Gastrocnemius medialis (tissue), 4 donors: Measurements from ENCODE around the gene USP6NL.

Experiments
- POLR2A ChIP-seq, 2 donors: fragments of 450-650 bp; IDR thresholded peaks; one replicate each; pipeline ENCODE4 v1.6.1; 2017; ENCODE audit warnings: antibody characterized with exemption in 2 of 2, mild to moderate bottlenecking in 2 of 2, moderate library complexity in 2 of 2
- TF ChIP-seq, protein P1 (sequence below), 5 experiments: fragments of 450-650 bp in 3 of 5; fragments of 200-600 bp in 2 of 5; sonication (generic) in 2 of 5; IDR thresholded peaks in 4 of 5; conservative IDR thresholded peaks in 1 of 5; 1 replicate in 4 of 5; 2 replicates in 1 of 5; pipeline ENCODE4 v1.5.1; 2016 to 2019; ENCODE audit warnings: antibody characterized with exemption in 5 of 5, mild to moderate bottlenecking in 3 of 5, moderate library complexity in 3 of 5

DNA sequence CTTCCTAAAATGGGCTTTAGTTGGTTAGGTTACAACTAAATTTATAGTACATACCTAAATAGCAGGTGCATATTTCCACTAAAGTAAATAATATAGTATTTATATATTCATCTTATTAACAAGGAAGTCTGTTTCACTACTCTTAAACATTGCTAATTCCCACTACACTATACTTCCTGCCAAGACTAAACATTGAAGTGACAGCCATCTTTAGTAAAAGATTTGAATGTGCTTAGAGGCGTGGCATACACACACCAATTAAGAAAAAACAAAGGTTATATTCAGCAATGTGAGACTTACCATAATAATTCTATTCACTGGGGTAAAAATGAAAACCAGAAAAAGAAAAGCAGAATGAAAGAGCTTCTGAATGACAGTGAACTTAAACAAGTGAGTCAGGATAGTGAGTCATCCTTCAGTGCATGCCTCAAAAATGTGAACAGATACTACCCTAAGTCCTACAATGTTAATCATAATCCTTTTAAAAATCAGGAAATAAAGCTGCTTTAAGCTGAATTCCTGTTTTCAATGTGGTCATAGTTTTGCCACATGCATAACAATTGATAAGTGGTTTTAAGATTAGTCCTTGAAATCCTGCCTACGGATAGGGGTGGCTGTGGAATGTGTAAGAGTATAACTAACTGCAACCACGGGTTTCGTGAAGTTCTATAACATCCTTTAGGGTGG, 59.4 kb downstream of the USP6NL start:
- TF ChIP-seq POLR2A (IDR thresholded peaks at IDR 0.05), result no peak
- TF ChIP-seq, protein P1, sequence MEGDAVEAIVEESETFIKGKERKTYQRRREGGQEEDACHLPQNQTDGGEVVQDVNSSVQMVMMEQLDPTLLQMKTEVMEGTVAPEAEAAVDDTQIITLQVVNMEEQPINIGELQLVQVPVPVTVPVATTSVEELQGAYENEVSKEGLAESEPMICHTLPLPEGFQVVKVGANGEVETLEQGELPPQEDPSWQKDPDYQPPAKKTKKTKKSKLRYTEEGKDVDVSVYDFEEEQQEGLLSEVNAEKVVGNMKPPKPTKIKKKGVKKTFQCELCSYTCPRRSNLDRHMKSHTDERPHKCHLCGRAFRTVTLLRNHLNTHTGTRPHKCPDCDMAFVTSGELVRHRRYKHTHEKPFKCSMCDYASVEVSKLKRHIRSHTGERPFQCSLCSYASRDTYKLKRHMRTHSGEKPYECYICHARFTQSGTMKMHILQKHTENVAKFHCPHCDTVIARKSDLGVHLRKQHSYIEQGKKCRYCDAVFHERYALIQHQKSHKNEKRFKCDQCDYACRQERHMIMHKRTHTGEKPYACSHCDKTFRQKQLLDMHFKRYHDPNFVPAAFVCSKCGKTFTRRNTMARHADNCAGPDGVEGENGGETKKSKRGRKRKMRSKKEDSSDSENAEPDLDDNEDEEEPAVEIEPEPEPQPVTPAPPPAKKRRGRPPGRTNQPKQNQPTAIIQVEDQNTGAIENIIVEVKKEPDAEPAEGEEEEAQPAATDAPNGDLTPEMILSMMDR (IDR thresholded peaks at IDR 0.05 in 4 of 5, conservative IDR thresholded peaks at IDR 0.05 in 1 of 5), result no peak
